ENCODE measurements around the gene TPPP3. TPM values are rescaled to one million over a fixed set of nuclear protein-coding genes. Genes with fewer than 3 reads are reported as not detected.

The TPPP3 gene
- total RNA-seq, 4 donors from 2014 or later: 5.7 to 13.6 (median 9.9) TPM

DNA sequence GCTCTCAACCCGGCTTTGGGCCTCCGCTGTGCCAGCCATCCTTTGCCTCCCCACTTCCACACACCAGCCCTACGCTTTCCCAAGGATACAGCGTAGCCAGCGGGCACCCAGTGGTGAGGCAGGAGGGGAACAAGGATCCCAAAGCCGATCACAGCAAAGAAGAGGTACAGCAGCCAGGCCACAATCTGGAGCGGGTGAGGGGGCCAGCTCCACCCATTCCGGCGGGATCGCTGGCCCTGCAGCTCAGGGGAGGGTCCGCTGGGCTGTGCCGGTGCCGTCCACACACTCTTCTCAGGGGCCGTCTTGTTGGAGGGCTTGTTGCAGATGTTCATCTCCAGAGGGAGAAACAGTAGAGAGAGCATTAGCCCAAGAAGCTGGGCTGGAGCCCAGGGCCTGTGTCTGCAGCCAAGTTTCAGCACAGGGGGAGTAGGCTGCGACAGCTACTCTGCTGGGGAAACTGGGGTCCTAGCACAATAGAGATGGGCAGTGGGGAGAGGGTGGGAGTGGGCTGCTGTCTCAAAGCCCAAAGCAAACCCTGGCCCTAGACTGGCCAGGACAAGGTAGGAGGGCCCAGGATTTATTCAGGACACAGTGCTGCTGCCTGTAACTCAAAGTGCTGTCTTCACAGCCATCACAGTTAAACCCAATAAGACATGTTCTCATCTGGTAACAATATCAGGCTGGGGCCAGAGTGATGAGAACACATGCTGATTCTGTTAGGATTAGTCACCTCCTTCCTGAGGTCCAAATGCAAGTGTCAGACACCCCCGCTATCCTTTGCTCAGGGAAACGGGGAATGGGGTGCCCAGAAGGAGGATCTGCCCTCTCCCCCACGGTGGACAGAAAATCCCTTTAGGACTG is 13.0 kb upstream of the TPPP3 start:
- H3K9me3 ChIP-seq: no peaks in the 10 kb centered on the region
- H3K36me3 ChIP-seq: peaks cover 0 to 21% (median 0%) of the 10 kb centered on the region in 3 donors
- peak overlapping the region in 3 of 4 donors; percentile 0 to 80 (median 80) for H3K27ac ChIP-seq
- peak in 1 of 2 donors; percentile 67 for DNase-seq (ENCODE audit: low spot score in 2 of 2)
- H3K27me3 ChIP-seq: no peaks in the 10 kb centered on the region
- peaks cover 0 to 29% (median 5%) of the 10 kb centered on the region in 4 donors for H3K4me1 ChIP-seq
- 69 to 72% methylated on average over 18 of the region's 18 CpGs for WGBS, 2 donors
- TF ChIP-seq, protein P1, sequence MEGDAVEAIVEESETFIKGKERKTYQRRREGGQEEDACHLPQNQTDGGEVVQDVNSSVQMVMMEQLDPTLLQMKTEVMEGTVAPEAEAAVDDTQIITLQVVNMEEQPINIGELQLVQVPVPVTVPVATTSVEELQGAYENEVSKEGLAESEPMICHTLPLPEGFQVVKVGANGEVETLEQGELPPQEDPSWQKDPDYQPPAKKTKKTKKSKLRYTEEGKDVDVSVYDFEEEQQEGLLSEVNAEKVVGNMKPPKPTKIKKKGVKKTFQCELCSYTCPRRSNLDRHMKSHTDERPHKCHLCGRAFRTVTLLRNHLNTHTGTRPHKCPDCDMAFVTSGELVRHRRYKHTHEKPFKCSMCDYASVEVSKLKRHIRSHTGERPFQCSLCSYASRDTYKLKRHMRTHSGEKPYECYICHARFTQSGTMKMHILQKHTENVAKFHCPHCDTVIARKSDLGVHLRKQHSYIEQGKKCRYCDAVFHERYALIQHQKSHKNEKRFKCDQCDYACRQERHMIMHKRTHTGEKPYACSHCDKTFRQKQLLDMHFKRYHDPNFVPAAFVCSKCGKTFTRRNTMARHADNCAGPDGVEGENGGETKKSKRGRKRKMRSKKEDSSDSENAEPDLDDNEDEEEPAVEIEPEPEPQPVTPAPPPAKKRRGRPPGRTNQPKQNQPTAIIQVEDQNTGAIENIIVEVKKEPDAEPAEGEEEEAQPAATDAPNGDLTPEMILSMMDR (IDR thresholded peaks at IDR 0.05): no peak
- TF ChIP-seq EP300 (IDR thresholded peaks at IDR 0.05): no peak
- TF ChIP-seq POLR2A (IDR thresholded peaks at IDR 0.05): no peak
- H3K4me3 ChIP-seq: no peak overlapping the region

DNA sequence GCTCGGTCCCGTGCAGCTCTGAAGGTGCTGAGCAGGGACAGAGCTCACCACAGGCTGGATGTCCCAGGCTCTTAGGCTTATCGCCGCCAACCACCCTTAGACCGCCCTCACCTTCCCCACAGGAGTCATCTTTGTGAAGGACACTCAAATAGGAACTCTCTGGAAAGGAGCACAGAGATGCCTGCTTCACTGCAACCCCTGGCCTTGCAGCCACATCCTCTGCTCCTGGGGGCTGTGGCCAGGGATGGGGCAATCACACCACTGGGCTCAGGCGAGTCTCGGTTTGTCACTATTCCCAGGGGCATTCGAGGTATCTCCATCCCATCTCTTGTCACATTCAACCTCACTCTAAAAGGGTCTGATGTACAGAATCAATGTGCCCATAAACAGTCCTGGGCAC is 12.0 kb upstream of the TPPP3 start:
- peak overlapping the region in 1 of 4 donors; percentile 80 for H3K27ac ChIP-seq
- no peak for DNase-seq (ENCODE audit: low spot score in 2 of 2)
- no peak overlapping the region for H3K4me3 ChIP-seq
- no peaks in the 10 kb centered on the region for H3K9me3 ChIP-seq
- peaks cover 0 to 29% (median 5%) of the 10 kb centered on the region in 4 donors for H3K4me1 ChIP-seq
- H3K36me3 ChIP-seq: peaks cover 0 to 21% (median 0%) of the 10 kb centered on the region in 3 donors
- TF ChIP-seq, protein P1 (IDR thresholded peaks at IDR 0.05): no peak
- TF ChIP-seq EP300 (IDR thresholded peaks at IDR 0.05): no peak
- WGBS, 2 donors: 86 to 87% methylated on average over 6 to 8 of the region's 8 CpGs
- H3K27me3 ChIP-seq: no peaks in the 10 kb centered on the region

DNA sequence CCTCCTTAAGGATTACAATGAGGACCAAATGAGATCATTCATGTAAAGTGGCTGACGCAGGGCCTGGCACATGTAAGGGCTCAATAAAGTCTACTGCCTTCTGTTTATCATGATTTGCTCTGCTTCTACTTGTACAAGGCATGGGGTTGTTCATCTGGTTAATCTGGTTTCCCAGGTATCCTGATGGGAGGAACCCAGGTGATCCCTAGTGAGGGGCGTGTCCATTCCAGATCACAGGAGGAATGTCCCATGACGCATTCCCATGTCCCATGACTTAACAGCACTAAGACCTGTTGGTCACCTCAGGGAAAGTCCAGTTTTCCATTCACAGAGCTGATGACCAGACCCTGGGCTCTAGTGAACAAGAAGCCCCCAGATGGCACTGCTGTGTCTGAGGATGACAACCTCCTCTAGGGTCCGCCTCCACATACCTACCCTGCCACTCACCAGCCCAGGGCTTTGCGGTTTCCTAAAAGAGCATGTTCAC is 11.5 kb upstream of the TPPP3 start:
- Histone ChIP-seq H3K4me1 (peaks cover 0 to 30% (median 5%) of the 10 kb centered on the region in 4 donors), H3K27ac (peak overlapping the region in 1 of 4 donors; percentile 80), H3K9me3 (no peaks in the 10 kb centered on the region), H3K4me3 (no peak overlapping the region), H3K36me3 (peaks cover 0 to 21% (median 0%) of the 10 kb centered on the region in 3 donors), H3K27me3 (no peaks in the 10 kb centered on the region)
- DNase-seq (ENCODE audit: low spot score in 2 of 2): no peak
- 90 to 94% methylated on average over 5 of the region's 5 CpGs for WGBS, 2 donors
- TF ChIP-seq, protein P1 (IDR thresholded peaks at IDR 0.05): no peak
- TF ChIP-seq EP300 (IDR thresholded peaks at IDR 0.05): no peak
- no peak for TF ChIP-seq POLR2A (IDR thresholded peaks at IDR 0.05)

DNA sequence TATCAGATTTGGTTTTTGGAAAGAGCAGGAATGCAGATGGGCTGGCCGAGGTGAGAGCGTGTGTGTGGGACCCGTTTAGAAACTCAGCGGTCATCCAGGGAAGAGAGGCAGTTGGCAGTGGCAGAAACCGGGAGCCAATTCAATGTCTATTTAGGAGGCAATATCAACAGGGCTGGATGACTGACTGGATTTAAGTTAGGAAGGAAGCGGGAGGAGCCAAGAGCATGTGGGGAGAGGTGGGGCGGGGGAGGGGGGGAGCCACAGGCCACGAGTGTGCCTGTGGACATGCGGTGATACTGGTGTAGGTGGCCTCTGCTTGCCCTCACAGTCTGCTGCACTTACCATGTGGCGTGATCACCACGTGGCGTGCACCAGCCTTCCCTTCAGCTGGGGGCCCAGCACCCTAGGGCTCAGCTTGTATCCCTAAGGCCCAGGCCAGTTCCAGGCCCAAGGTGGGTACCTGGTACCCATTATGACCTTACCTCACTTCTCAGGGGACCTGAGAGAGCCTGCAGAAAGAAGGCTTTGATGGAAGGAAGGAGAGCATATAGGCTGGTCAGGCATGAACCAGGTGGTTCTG is 10.8 kb upstream of the TPPP3 start:
- TF ChIP-seq, protein P1 (IDR thresholded peaks at IDR 0.05): no peak
- TF ChIP-seq EP300 (IDR thresholded peaks at IDR 0.05) (no peak), POLR2A (IDR thresholded peaks at IDR 0.05) (no peak)
- H3K27ac ChIP-seq: no peak overlapping the region
- peaks cover 0 to 37% (median 10%) of the 10 kb centered on the region in 4 donors for H3K4me1 ChIP-seq
- H3K27me3 ChIP-seq: no peaks in the 10 kb centered on the region
- no peak for DNase-seq (ENCODE audit: low spot score in 2 of 2)
- H3K9me3 ChIP-seq: no peaks in the 10 kb centered on the region
- WGBS, 2 donors: 83 to 85% methylated on average over 12 of the region's 12 CpGs
- H3K36me3 ChIP-seq: peaks cover 0 to 21% (median 0%) of the 10 kb centered on the region in 3 donors
- H3K4me3 ChIP-seq: no peak overlapping the region

DNA sequence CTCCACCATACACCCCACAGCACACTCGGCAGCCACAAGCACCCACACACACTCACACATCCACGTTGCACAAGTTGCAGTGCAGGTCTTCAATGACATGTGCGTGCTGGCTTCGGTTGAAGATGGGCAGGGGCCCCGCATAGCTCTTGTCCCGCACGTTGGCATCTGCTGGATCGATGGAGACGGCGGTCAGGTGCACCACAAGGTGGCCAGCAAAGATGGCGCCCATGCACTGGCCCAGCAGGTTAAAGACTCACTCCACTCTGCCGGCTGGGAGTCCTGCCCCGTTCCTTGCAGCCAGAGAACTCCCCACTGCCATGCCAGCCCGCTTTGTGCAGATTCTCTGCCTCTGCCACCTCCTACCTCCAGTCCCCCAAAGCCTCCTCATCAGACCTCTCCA is 7.6 kb upstream of the TPPP3 start:
- Histone ChIP-seq H3K27ac (no peak overlapping the region), H3K4me3 (no peak overlapping the region), H3K36me3 (peaks cover 0 to 21% (median 0%) of the 10 kb centered on the region in 3 donors), H3K9me3 (no peaks in the 10 kb centered on the region), H3K27me3 (no peaks in the 10 kb centered on the region), H3K4me1 (peaks cover 0 to 50% (median 24%) of the 10 kb centered on the region in 4 donors)
- WGBS, 2 donors: 96 to 97% methylated on average over 14 of the region's 14 CpGs
- no peak for DNase-seq (ENCODE audit: low spot score in 2 of 2)
- TF ChIP-seq EP300 (IDR thresholded peaks at IDR 0.05): no peak
- TF ChIP-seq, protein P1 (IDR thresholded peaks at IDR 0.05): no peak
- no peak for TF ChIP-seq POLR2A (IDR thresholded peaks at IDR 0.05)
